DMS 273 treated with DMSO at 0.1 percent for 48 hours (cell line): ENCODE data around the gene CDH4.

Source experiments
- DNase-seq: peaks from one replicate; lab custom pipeline; 2025; lab: John Stamatoyannopoulos, UW

Gene CDH4

DNA sequence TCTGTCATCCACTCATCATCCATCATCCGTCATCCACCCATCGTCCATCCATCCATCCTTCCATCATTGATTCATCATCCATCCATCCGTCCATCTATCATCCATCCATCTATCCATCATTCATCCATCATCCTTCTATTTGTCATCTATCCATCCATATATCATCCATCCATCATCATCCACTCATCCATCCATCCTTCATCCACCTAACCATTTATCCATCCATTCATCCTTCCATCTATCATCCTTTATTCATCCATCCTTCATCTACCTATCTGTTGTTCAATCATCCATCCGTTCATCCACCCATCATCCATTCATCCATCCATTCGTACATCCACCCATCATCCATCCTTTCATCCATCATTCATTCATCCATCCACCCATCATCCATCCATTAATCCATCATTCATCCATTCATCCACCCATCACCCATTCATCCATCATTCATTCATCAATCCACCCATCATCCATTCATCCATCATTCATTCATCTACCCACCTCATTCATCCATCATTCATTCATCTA, 266.4 kb downstream of the CDH4 start:
- no peak for DNase-seq

DNA sequence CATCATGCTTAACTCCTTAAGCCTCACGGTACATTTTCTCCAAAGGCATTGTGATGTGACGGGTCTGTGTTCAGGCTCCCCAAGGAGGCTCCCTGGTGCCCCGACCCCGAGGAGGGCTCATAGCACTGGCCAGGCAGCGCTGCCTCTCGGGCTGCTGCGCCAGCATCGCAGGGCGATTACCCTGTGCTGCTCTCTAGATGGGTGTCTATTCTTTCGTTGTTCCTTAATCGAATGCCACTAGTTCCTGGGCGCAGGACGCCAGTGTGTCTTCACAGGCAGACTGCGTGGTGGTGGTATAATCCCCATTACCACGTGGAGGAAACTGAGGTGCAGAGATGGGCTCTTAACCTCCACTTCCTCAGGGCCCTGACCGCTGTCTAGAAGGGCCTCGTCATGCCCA, 267.4 kb downstream of the CDH4 start:
- no peak for DNase-seq

DNA sequence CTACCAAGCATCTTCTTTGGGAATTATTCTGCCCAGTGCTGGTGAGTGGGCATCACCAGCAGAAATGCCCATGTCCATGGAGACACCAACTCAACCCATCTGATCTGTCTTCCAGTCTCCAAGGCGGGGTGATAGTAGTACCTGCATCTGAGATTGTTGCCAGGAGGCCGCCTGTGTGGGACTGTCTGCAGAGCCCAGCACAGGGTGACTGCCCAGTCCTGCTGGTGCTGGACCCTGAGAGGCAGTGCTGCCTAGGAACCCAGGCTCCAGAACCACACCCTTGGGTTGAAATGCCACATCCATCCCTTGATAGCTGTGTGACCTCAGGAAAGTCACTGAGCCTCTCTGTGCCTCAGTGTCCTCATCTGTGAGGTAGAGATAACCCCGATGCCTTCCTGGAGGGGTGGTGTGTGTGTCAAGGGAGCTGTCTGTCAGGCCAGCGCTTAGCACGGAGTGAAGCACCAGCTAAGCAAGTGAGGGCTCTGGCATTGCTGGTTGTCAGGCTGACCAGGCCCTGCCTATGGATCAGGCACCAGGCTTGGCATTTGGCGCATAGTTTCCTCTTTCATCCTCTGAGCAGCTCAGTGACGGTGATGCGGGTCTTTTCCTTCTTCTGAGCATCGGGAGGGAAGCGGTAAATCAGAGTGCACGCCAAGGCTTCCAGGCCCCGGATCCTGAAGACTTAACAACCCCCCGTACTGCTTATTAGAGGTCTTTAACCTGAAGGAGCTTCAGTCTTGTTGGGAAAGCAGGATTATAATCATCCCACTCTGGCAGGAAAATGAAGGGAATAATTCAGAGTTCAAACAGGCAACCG, 268.2 kb downstream of the CDH4 start:
- no peak for DNase-seq

DNA sequence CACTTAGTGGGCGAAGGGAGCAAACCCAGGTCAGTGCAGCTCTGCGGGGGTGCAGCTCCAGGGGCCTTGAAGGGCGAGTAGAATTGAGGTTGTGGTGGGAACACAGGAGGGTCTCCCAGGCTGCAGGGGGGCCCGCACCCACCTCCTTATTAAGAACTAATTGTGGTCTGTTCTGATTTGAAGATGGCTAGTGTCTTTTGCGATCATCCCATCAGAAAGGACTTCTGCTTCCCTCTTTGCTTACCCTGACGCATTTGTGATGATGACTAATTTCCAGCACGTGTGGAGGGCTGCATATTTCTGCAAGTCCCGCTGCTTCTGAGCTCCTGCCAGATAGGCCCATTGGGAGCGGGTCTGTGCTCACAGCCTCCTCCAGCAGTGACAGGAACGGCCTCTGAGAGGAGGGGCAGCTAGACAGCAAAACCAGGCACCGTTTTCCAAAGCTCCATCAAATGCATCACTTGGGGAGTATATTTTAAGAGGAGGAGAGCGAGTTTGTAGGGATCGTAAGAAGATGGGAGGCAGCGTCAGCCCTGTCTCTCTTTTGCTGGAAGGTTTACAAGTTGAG, 268.9 kb downstream of the CDH4 start:
- DNase-seq = no peak

DNA sequence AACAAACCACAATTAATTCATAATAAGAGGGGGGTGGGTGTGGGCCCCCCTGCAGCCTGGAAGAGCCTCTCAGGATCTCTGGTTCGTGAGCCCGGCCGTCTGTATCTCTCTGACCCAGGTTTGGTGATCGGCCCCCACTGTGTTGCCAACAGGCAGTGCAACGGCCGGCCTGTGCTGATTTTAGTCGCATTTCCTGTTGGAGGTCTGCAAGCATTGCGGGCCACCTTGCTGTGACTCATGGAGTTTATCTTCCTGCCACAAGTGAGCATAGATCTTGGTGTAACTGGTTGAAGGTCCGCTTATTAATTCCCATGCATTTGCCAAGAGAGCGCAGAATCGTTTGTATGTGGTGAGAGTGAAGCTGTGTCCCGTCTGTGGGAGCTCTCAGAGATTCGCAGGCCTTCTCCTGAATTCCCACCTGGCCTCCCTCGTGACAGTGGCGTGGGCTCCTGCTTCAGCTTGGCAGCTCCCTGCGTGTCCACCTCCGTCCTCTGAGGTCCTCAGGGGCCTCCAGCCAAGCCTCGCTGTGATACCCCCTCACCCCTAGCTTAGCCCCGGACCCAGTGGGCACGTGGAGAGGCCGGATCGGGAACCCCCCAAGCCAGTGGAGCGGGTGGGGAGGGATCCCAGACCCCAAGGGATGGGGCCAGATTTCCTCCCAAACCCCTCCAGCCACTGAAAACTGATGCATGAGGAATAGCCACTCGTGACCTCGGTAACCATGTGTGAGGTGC, 269.8 kb downstream of the CDH4 start:
- DNase-seq = no peak

DNA sequence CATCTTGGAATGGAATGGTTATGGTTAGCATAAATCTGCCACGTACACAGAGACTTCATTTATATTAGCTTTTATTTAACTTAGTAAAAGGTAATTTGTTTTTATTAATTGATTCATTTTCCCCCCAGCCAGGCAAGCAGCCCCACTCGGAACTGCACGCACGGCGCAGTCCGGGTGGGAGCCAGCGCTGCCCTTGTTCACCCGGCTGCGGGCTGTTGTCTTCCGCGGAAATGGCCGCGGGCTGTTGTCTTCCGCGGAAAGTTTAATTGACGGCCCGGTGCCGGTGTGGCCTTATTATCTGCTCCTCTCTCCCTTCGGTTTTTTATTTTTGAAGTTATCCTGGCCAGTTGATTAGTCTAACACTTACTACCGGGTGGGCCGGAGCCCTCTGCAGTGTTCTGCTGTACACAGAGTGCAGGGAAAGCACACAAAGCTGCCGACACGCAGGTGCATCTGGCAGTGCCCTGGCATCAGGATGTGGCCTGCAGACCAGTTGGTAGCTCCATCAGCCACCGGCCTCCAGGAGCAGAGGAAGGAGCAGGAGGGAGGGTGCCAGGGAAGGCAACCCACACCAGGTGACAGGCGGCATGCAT, 270.5 kb downstream of the CDH4 start:
- no peak for DNase-seq

DNA sequence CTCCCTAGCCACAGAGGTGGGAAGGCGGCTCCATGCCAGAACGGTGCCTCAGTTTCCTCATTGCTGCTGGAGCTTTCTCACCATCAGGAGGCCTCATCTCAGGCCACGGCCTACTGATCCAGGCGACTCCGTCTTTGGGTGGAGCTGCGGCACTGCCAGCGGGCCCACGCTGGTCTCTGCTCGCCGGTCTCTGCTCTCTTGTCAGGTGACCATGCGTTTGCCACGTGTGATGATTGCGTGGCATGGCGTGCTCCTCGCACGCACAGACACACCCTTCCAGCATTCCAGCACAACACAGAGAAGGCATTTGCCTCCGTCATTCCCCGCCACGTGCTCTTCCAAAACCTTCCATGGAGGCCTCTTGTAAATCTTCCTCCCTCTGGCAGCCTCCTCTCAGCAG, 271.1 kb downstream of the CDH4 start:
- DNase-seq = no peak

DNA sequence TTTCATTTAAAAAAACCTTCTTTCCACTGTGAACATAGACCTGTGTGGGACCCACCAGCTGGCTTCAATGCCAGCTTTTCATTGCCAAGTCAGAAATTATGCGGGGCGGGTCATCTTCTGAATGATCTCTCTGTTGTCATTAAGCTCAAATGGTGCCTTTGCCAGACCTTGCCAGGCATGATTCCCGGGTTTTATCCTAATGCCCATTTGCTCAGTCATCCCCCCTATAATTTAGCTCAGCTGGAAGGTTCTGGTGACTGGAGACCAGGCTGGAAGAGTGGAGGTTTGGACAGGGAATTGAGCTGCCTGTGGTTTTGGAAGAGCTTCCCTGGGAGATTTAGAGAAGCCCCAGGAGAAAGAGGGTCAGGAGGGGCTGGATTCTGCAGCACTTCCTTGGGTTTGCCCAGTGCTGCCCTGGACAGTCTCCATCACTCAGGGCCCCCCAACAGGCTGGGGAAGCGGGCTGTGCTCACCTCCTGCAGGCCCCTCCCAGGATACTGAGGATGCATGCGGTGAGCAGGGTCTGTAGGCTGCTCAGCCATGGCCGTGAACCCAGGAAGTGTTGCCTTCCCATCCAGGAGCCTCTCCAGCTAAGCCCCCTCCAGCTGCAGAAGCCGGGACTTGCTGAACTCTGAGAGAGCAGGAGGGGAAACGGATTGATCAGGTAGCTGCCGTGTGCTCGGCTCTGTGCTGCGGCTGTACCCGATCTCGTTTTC, 273.0 kb downstream of the CDH4 start:
- no peak for DNase-seq

DNA sequence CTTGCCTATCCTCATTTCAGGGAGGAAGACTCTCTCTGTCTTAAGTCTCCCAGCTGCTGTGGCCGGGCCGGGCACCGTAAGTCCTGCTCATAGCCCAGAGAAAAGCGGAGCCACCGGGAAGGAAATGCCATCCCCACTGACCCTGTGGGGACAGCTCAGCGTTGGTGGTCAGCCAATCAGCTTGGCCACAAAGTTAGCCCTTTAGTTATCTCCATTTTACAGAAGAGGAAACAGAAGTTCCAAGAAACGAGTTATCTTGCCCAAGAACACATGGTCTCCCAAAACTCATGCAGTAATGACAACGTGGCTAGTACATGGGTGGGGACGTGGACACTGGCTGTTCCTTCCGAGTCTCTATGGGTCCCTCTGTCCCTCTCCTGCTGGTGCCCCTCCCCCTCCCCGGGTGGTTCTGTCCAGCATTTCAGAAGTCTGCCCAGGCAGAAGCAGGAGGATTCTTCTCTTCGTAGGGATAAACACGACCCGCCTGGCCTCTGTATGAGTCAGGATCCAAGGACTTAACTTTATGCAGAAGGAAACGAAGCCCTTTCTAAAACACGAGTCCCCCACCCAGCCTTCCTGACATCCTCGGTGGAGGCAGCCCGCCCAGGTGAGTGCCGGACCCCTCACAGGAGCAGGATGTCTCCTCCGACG, 273.8 kb downstream of the CDH4 start:
- DNase-seq = no peak

DNA sequence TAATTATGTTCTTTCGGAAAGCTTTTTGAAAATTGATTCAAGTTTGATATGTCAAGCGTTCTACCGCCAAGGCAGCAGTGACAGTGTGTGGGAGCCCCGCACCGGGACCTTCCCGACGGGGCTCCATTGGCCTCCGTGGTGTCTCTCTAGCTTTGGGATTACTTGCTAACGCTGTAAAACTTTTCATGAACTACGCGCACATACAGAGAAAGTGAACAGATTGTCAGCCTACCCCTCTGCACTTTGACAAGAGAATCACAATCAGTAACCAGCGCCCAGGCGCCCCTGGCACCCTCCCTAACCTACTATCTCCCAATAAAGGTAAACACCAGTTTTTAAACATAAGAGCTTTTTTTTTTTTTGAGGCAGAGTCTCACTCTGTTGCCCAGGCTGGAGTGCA, 274.8 kb downstream of the CDH4 start:
- DNase-seq = no peak

DNA sequence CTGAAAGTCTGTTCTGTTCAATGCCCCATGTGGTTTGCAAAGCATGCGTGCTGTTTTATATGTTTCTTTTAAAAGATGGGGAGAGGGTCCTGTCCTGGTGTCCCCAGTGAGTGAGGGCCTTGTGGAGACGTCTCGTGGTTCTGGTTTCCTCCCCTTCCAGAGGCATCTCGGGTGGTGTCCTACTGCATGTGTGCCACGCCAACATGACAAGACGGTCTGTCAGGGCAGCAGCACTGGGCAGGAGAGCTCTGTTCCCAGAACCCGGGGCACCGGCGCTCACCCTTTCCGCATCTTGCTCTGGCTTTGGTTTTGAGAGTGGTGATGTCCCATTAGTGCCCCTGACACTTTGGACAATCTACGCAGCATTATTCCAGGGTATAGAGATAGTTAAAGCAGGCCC, 275.6 kb downstream of the CDH4 start:
- no peak for DNase-seq

DNA sequence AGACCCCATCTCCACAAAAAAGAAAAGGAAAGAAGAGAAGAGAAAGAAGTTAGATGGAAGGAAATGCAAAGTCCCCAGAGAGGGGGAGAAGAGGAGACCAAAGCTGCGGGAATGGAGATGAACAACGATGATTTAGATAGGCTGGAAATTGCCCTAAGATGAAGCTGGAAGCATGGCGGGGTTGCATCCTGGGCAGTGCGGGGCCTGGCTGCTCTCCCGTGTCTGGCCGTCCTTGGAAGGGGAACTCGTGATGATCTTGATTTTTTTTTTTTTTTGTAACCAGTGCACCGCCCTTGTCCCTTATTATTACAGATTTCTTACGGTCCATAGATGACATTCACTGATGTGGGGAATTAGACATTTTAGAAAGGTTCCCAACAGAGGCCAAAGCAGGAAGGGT, 276.5 kb downstream of the CDH4 start:
- no peak for DNase-seq

DNA sequence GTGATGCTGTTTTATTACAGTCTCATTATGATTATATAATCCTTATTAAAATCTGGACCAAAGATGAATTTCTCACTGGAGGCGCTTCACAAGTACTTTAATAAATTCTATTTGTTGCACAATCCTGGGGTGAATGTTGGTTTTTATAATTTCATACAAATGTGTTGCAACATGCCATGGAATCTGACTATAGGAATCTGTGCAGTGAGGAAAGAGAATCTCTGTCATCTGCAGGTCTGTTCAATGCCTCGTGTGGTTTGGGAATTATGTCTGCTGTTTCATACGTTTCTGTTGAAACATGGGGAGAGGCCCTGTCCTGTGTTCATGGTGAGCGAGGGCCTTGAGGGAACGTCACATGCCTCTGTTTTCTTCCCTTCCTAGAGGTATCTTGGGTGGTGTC, 277.3 kb downstream of the CDH4 start:
- no peak for DNase-seq

DNA sequence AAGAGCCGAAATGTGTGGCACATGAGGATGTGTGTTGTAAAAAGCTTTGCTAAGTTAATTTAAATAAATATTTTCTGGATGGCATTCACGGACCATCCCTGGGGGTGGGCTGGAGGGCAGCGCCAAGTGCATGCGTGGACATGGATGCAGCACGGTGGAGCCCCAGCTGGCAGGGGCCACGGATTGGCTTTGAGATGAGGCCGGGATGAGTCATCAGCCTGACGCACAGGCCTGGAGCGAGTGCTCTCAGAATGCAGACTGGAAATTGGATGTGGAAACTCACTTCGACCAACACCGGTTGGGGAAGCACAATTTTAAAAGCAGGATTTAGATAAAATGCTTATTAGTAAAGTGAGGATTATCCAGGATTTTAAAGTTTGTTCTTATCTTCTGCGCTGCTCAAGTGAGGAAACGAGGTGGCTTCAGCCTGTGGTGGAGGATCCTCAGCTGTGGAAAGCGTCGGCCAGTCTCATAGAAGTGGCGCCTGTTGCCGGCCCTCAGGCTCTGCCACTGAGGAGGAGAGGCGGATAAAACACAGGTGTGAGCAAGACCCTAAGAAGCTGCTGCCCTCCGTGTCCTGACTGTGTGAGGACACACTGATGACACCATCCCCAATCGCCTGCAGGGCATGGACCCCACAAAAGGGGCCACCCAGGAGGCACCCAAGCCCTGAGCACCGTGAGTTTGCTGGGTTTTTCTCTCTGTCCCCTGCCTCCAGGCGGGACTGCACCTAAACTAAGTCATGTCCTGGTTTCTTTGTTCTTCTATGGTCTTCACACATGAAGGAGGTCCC, 279.7 kb downstream of the CDH4 start:
- no peak for DNase-seq

DNA sequence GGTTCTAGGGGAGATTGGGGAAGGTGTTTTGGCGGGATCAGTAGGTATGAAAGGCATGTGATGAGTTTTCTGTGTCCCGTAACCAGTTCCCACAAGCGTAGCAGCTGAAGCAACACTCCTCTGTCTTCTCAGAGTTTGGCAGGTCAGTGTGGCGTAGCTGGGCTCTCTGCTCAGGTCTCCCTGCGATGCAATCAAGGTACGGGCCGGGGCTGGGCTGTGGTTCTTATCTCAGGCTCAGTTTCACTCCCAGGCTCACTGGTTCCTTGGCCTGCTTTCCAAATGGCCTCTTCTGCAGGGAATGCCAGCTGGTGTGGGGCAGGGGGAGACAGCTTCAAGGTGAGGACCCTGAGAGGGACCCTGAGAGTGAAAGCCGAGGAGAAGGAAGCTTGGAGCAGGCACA, 280.7 kb downstream of the CDH4 start:
- DNase-seq = no peak

DNA sequence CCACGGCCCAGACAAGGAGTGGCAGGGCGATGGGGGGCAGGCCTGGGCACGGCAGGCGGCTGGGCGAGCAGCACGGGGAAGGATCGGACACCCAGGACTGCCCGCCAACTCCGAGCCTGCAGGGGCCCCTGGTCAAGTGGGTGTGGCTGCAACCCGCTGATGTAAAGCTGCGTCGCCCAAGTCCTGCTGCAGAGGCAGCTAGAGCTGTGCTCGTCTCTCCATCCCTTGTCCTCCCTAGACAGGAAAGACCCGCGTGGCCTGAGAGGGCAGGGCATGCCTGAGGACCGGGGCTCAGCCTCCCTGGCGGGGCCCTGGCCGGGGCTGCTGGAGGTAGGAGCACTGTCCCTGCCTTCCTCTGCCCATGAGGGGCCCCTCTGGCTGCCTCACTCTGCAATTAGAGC, 281.2 kb downstream of the CDH4 start:
- DNase-seq = no peak

DNA sequence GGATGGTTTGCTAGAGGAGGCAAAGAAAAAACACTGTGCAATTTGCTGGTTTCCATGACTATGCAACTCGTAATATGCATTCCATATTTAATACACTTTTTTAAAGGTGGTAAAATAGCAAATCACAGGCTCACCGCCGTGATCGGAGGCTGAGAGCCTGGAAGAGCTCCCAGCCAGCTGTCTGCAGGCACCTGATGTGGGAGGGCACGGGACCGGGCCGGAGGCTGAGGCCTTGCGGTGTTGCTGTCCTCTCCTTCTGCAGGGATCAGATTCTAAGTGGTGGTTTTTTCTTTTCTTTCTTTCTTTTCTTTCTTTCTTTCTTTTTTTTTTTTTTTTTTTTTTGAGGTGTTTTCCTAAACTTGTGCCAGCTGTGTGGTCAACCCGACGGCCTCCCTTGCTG, 282.3 kb downstream of the CDH4 start:
- no peak for DNase-seq

DNA sequence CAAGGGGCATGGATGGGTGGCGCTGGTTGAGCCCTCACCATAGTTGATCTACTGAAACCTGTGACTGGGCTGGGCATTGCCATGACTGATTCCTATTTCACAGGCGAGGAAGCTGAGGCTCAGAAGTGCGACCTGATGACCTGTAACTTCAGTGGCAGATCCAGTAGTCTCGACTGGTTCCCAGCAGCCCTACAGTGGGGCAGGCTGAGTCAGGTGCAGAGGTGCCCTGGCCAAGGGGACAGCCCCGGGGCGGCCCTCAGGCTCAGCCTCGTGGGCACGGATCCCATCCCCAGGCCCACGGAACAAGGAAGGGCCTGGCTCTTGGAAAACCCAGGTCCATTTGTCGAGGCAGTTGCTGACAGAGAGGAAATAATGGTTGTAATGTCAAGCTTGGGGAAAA, 283.0 kb downstream of the CDH4 start:
- no peak for DNase-seq

DNA sequence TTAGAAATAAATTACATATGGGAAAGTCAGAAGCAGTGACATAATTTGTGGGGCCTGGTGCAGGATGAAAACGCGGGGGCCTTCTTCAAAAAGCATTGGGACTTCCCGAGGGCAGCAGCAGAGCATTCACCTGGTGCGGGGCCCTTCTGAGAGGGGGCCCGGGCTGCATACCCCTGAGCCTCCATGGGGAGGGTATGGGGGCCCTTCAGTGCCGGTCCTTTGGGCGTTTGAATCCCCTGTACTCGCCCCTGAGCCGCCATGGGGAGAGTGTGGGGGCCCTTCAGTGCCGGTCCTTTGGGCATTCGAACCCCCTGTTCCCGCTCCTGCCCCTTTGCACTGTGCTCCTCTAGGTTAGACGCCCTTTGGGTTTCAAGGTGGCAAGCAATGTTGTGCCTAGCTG, 283.5 kb downstream of the CDH4 start:
- no peak for DNase-seq

DNA sequence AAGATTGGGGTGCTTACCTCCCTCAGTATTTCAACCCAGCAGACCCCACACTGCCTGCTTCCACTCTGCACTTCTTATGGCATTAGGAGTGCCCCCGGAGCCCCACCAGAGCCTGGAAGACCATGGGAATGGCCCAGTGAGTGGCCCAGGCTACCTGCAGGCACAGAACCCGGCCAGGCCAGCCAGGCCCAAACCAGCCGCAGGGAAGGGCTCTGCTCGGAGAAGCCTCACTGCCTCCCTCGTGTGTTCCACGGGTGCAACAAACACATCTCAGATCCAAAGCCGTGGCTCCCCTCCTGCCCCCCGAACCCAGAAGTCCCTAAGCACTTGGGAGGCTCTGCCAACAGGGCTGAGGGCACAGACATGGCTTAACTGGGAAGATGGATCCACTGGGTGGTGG, 283.9 kb downstream of the CDH4 start:
- no peak for DNase-seq

DNA sequence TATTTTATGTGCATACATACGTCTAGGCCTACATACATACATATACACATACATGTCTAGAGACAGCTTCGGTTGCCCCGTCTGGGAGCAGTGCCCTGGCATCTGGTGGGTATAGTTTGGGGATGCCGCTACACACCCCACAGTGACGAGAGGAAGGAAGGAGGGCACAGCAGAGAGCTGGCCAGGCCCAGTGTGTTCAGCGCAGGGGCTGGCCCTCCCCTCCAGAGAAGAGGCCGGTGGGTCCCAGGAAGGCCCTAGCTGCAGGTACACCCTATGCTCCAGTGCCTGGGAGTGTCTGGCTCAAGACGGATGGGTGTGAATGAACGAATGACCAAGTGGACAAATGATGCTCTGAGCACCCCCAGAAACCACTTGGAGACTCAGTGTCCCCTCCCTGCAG, 284.6 kb downstream of the CDH4 start:
- DNase-seq = no peak
